A549 treated with AZD9567 at 1 μM for 4 hours (cell line): Measurements from ENCODE around the gene CTSZ. TPM values are rescaled to one million over a fixed set of nuclear protein-coding genes. Genes with fewer than 3 reads are reported as not detected.

Experiments
- total RNA-seq: library from RNA; stranded (reverse); fragments of 200-300 nt; extraction: Qiagen RNA extraction; gene quantifications from 5 replicates; pipeline ENCODE4 v1.2.3, GENCODE V29; 2022; ENCODE audit not compliant: insufficient read depth

CTSZ gene
- 177 to 186 TPM (median 181 TPM) in 5 replicates for total RNA-seq

GRCh38 chr20:59006864-59007664 is at the start of gene CTSZ:
TSS of gene CTSZ (minus strand) at chr20:59007254. CDS start at chr20:59007128, 126 bp downstream.

GRCh38 chr20:59042151-59042795 is 35.2 kb upstream of the CTSZ start, which contains the start of gene PRELID3B:
TSS of gene PRELID3B (minus strand) at chr20:59042786. CDS start at chr20:59042730, 56 bp downstream.

GRCh38 chr20:59032023-59032712 is 25.1 kb upstream of the CTSZ start, which contains the start of gene ATP5F1E:
TSS of gene ATP5F1E (minus strand) at chr20:59032335. CDS start at chr20:59032251, 84 bp downstream.

GRCh38 chr20:59019217-59019616 is 12.2 kb upstream of the CTSZ start, which contains the start of gene TUBB1:
TSS of gene TUBB1 (plus strand) at chr20:59019429. CDS start at chr20:59019523, 94 bp downstream.

GRCh38 chr20:58980711-58981627 is 26.1 kb downstream of the CTSZ start, which contains the start of gene NELFCD:
TSS of gene NELFCD (plus strand) at chr20:58981256. CDS start at chr20:58981310, 54 bp downstream.

Other genes starting within 250 kb of the CTSZ start
- gene GNAS-AS1, start 156.4 kb downstream of the CTSZ start, total RNA-seq: not detected in 5 replicates
- gene GNAS, start 154.5 kb downstream of the CTSZ start, total RNA-seq: 674 to 802 TPM (median 697 TPM) in 5 replicates
- 42.6 to 72.7 TPM (median 43.6 TPM) in 5 replicates for gene NELFCD, start 26.0 kb downstream of the CTSZ start, total RNA-seq
- gene TUBB1, start 12.2 kb upstream of the CTSZ start, total RNA-seq: 0.02 to 0.04 TPM (median 0.02 TPM) in 3 of 5 replicates, not detected in the others
- gene ATP5F1E, start 25.1 kb upstream of the CTSZ start, total RNA-seq: 97.1 to 148 TPM (median 102 TPM) in 5 replicates
- 48.0 to 90.2 TPM (median 56.1 TPM) in 5 replicates for gene PRELID3B, start 35.5 kb upstream of the CTSZ start, total RNA-seq
- gene ZNF831, start 156.6 kb upstream of the CTSZ start, total RNA-seq: not detected in 5 replicates